GM23338 (cell line): ENCODE data around the gene NOL9. TPM values are rescaled to one million over a fixed set of nuclear protein-coding genes. Genes with fewer than 3 reads are reported as not detected.
A peak's percentile ranks its signal among the peaks of the same experiment; 100 is the strongest.

Source experiments
- ATAC-seq: fragments of 200-7000 bp; cut with Tn5 transposase; 3 replicates; pipeline ENCODE4 v1.9.1; 2020
- DNase-seq: peaks from one replicate; pipeline ENCODE4 v3.0.0-alpha.2; 2015; ENCODE audit warnings: low spot score
- H2AFZ ChIP-seq: fragments of 200-600 bp; sonication (generic); 2 replicates; pipeline ENCODE4 v1.8.0; 2016; ENCODE audit warnings: antibody characterized with exemption, mild to moderate bottlenecking, moderate library complexity
- H3F3A ChIP-seq: fragments of 200-600 bp; sonication (generic); replicated peaks from 2 replicates; pipeline ENCODE4 v1.8.0; 2017; ENCODE audit warnings: antibody characterized with exemption, mixed run types, low read depth
- H3K27ac ChIP-seq: fragments of 200-600 bp; sonication (generic); 2 replicates; pipeline ENCODE4 v1.6.1; 2016; ENCODE audit warnings: low read depth
- H3K27me3 ChIP-seq: fragments of 200-600 bp; sonication (generic); 2 replicates; pipeline ENCODE4 v1.8.0; 2016; ENCODE audit warnings: mild to moderate bottlenecking, mixed run types, moderate library complexity; ENCODE audit not compliant: insufficient read depth
- H3K36me3 ChIP-seq: fragments of 200-600 bp; sonication (generic); 2 replicates; pipeline ENCODE4 v1.8.0; 2016; ENCODE audit warnings: mild to moderate bottlenecking; ENCODE audit not compliant: insufficient read depth
- H3K4me1 ChIP-seq: fragments of 200-600 bp; sonication (generic); 2 replicates; pipeline ENCODE4 v1.8.0; 2016; ENCODE audit warnings: mild to moderate bottlenecking, moderate library complexity; ENCODE audit not compliant: insufficient read depth
- H3K4me2 ChIP-seq: fragments of 200-600 bp; sonication (generic); 2 replicates; pipeline ENCODE4 v1.7.1; 2017; ENCODE audit warnings: mixed run types
- H3K4me3 ChIP-seq: fragments of 200-600 bp; sonication (generic); 2 replicates; pipeline ENCODE4 v1.6.1; 2016; ENCODE audit warnings: mixed run types
- H3K79me2 ChIP-seq: fragments of 200-600 bp; sonication (generic); replicated peaks from 2 replicates; pipeline ENCODE4 v1.8.0; 2017; ENCODE audit warnings: mild to moderate bottlenecking; ENCODE audit not compliant: insufficient read depth
- H3K9me2 ChIP-seq: fragments of 200-600 bp; sonication (generic); 2 replicates; pipeline ENCODE4 v1.8.0; 2017; ENCODE audit not compliant: insufficient read depth
- H4K20me1 ChIP-seq: fragments of 200-600 bp; sonication (generic); replicated peaks from 2 replicates; pipeline ENCODE4 v1.8.0; 2017; ENCODE audit warnings: mild to moderate bottlenecking; ENCODE audit not compliant: insufficient read depth
- H3K27ac Mint-ChIP-seq: 2 replicates; pipeline ENCODE4 v1.8.0; 2020; ENCODE audit warnings: inconsistent platforms, mild to moderate bottlenecking, moderate library complexity, mixed read lengths
- H3K27me3 Mint-ChIP-seq: 3 replicates; pipeline ENCODE4 v1.8.0; 2022; ENCODE audit warnings: low read depth, mild to moderate bottlenecking, moderate library complexity, mixed read lengths, inconsistent platforms; ENCODE audit not compliant: insufficient read depth, poor library complexity
- H3K36me3 Mint-ChIP-seq: 3 replicates; pipeline ENCODE4 v1.8.0; 2021; ENCODE audit warnings: low read depth, mild to moderate bottlenecking, inconsistent platforms, moderate library complexity, mixed read lengths
- H3K4me1 Mint-ChIP-seq: 3 replicates; pipeline ENCODE4 v1.8.0; 2020; ENCODE audit warnings: mild to moderate bottlenecking, inconsistent platforms, mixed read lengths
- H3K4me3 Mint-ChIP-seq: 3 replicates; pipeline ENCODE4 v1.8.0; 2021; ENCODE audit warnings: moderate library complexity, mild to moderate bottlenecking, inconsistent platforms, mixed read lengths
- H3K9me3 Mint-ChIP-seq: 3 replicates; pipeline ENCODE4 v1.8.0; 2020; ENCODE audit warnings: moderate library complexity, mild to moderate bottlenecking, inconsistent platforms, mixed read lengths
- ETS1 ChIP-seq: IDR thresholded peaks from 2 replicates; pipeline ENCODE4 v1.6.1; 2016; ENCODE audit warnings: antibody characterized with exemption
- JUNB ChIP-seq: IDR thresholded peaks from one replicate; pipeline ENCODE4 v1.6.1; 2016; ENCODE audit warnings: antibody characterized with exemption; ENCODE audit not compliant: unreplicated experiment
- POLR2AphosphoS5 ChIP-seq: IDR thresholded peaks from 2 replicates; pipeline ENCODE4 v1.6.1; 2016; ENCODE audit warnings: antibody characterized with exemption, low read depth
- STAT1 ChIP-seq: IDR thresholded peaks from one replicate; pipeline ENCODE4 v1.6.1; 2016; ENCODE audit warnings: antibody characterized with exemption; ENCODE audit not compliant: unreplicated experiment
- ZNF331 ChIP-seq: fragments of 250-450 bp; sonication (Bioruptor Pico); IDR thresholded peaks from 2 replicates; pipeline ENCODE4 v1.5.0; 2020; ENCODE audit warnings: low read depth, mild to moderate bottlenecking, moderate library complexity
- ZNF462 ChIP-seq: fragments of 250-450 bp; sonication (Bioruptor Pico); IDR thresholded peaks from 2 replicates; pipeline ENCODE4 v1.5.0; 2020; ENCODE audit warnings: mild to moderate bottlenecking, moderate library complexity
- polyA plus RNA-seq: library from polyadenylated mRNA; unstranded; fragments of >200 nt; fragmentation: Nextera tagmentation; extraction: Ambion mirVana; gene quantifications from 2 replicates; pipeline ENCODE4 v1.2.1, GENCODE V29; 2016
- total RNA-seq: library from RNA; depleted of rRNA; stranded (reverse); fragments of >200 nt; shearing (Covaris generic); gene quantifications from 2 replicates; pipeline ENCODE4 v1.2.3, GENCODE V29; 2014
- TF ChIP-seq, protein P1 (sequence below), 2 experiments: fragments of 200-600 bp in 1 of 2; sonication (generic) in 1 of 2; conservative IDR thresholded peaks; 2 replicates each; pipeline versions ENCODE4 v1.5.1 to v1.6.1; 2016 to 2017; ENCODE audit warnings: antibody characterized with exemption in 2 of 2, low read depth in 2 of 2, mild to moderate bottlenecking in 2 of 2, moderate library complexity in 1 of 2

Gene NOL9
- total and polyA plus RNA-seq, 2 experiments from 2014 or later: 13.2 to 48.5 TPM

DNA sequence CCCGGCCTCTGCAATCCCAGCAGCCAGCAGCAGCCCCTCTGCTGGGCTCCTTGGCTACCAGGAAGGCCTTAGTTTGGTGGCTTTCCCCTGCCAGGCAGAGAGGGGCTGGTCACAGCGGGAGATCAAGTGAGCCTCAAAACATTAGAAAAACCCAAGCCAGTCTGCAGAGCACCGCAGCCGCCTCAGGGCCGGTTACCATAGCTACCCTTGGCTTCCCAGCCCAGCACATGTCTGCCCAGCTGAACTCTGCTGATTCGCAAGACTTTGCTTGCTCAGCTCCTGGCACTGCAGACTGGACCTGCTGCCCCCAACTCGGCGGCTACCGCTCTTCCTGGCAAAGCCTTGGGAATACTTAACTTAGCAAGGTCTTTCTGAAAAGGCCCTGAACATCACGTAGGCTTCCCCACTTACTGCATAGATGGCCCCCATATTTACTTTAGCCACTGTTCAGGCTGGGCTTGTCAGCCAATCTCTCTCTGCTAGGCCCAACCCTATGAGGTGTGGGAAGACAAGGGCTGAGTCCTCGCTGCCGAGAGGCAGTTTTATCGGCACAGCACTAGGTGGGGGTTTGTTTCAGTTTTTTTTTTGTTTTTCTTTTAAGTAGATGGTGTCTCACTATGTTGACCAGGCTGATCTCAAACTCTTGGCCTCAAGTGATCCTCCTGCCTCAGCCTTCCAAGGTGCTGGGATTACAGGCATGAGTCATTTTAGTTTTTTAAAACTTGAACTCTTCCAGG lies 34.2 kb downstream of the NOL9 start:
- no peaks in the 10 kb centered on the region; the same call in none of the 2 replicates for H4K20me1 ChIP-seq
- TF ChIP-seq ZNF331 (CRISPR knock-in tag) (peak; percentile 67), ETS1 (no peak), ZNF462 (CRISPR knock-in tag) (no peak), POLR2AphosphoS5 (no peak), JUNB (no peak), STAT1 (no peak)
- TF ChIP-seq, protein P1, sequence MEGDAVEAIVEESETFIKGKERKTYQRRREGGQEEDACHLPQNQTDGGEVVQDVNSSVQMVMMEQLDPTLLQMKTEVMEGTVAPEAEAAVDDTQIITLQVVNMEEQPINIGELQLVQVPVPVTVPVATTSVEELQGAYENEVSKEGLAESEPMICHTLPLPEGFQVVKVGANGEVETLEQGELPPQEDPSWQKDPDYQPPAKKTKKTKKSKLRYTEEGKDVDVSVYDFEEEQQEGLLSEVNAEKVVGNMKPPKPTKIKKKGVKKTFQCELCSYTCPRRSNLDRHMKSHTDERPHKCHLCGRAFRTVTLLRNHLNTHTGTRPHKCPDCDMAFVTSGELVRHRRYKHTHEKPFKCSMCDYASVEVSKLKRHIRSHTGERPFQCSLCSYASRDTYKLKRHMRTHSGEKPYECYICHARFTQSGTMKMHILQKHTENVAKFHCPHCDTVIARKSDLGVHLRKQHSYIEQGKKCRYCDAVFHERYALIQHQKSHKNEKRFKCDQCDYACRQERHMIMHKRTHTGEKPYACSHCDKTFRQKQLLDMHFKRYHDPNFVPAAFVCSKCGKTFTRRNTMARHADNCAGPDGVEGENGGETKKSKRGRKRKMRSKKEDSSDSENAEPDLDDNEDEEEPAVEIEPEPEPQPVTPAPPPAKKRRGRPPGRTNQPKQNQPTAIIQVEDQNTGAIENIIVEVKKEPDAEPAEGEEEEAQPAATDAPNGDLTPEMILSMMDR (conservative IDR thresholded peaks at IDR 0.05; ENCODE audit: low read depth in 2 of 2): no peak
- H3K79me2 ChIP-seq: no peaks in the 10 kb centered on the region
- peaks cover 23% of the 10 kb centered on the region for H3K27me3 Mint-ChIP-seq
- ATAC-seq (peak; percentile 94), DNase-seq (peak; percentile 96)
- no peak overlapping the region for H2AFZ ChIP-seq
- peak overlapping the region; percentile 62; the same call in 1 of the 2 replicates for H3K4me2 ChIP-seq
- H3K27ac Mint-ChIP-seq: peak overlapping the region; percentile 89
- H3F3A ChIP-seq: peaks cover 29% of the 10 kb centered on the region
- H3K9me3 Mint-ChIP-seq: no peaks in the 10 kb centered on the region
- H3K9me2 ChIP-seq: no peaks in the 10 kb centered on the region
- H3K4me3 ChIP-seq: no peak overlapping the region; the same call in 1 of the 2 replicates
- peaks cover 32% of the 10 kb centered on the region for H3K4me1 Mint-ChIP-seq
- no peaks in the 10 kb centered on the region for H3K36me3 ChIP-seq
- H3K36me3 Mint-ChIP-seq: peaks cover 5% of the 10 kb centered on the region
- peak overlapping the region; percentile 36; the same call in 2 of the 3 replicates for H3K4me3 Mint-ChIP-seq
- H3K4me1 ChIP-seq: peaks cover 20% of the 10 kb centered on the region
- H3K27me3 ChIP-seq: no peaks in the 10 kb centered on the region
- peak overlapping the region; percentile 78 for H3K27ac ChIP-seq
